Suppressor macrophage treated with lipopolysaccharide for 1 hour (primary cell): Measurements from ENCODE around the gene EXOSC2.
A peak's percentile ranks its signal among the peaks of the same experiment; 100 is the strongest.
"Not testable (repeated sequence)": the region's sequence is repeated elsewhere in the genome, so short reads cannot be mapped to it uniquely, and the experiment has no call there.

ENCODE experiments used
- DNase-seq, 3 donors: peaks; one replicate each; pipeline ENCODE4 v3.0.0-alpha.2; 2020 to 2022

The EXOSC2 gene

GRCh38 chr9:130668196-130668595 is 25.4 kb upstream of the EXOSC2 start:
- DNase-seq: no peak

- no peak for DNase-seq
Observed at GRCh38 chr9:130668659-130669058, 24.9 kb upstream of the EXOSC2 start.

- DNase-seq: no peak
Observed at GRCh38 chr9:130669965-130670364, 23.6 kb upstream of the EXOSC2 start.

- no peak for DNase-seq
Observed at GRCh38 chr9:130670644-130671043, 22.9 kb upstream of the EXOSC2 start.

- DNase-seq: no peak
Observed at GRCh38 chr9:130672466-130672865, 21.1 kb upstream of the EXOSC2 start.

- no peak for DNase-seq
Observed at GRCh38 chr9:130672933-130673615, 20.5 kb upstream of the EXOSC2 start.

GRCh38 chr9:130675396-130675795 is 18.2 kb upstream of the EXOSC2 start:
- no peak for DNase-seq

- DNase-seq: no peak
Observed at GRCh38 chr9:130677252-130677651, 16.3 kb upstream of the EXOSC2 start.

- DNase-seq: peak; percentile 87 to 94 (median 94)
Observed at GRCh38 chr9:130680836-130681768, 12.5 kb upstream of the EXOSC2 start.

- DNase-seq: no peak
Observed at GRCh38 chr9:130681769-130682420, 11.7 kb upstream of the EXOSC2 start.

- peak; percentile 91 to 94 (median 93) for DNase-seq
Observed at GRCh38 chr9:130682421-130683121, 11.0 kb upstream of the EXOSC2 start.

- no peak for DNase-seq
Observed at GRCh38 chr9:130685104-130685503, 8.5 kb upstream of the EXOSC2 start.

GRCh38 chr9:130685945-130686344 is 7.6 kb upstream of the EXOSC2 start:
- not testable (repeated sequence) for DNase-seq

GRCh38 chr9:130687615-130688014 is 6.0 kb upstream of the EXOSC2 start:
- no peak for DNase-seq

GRCh38 chr9:130688072-130688471 is 5.5 kb upstream of the EXOSC2 start:
- DNase-seq: no peak

- DNase-seq: no peak
Observed at GRCh38 chr9:130689572-130689936, 4.0 kb upstream of the EXOSC2 start.

GRCh38 chr9:130689937-130690700 is 3.5 kb upstream of the EXOSC2 start:
- DNase-seq: peak in 1 of 3 donors; percentile 30

GRCh38 chr9:130692321-130692720 is 1.3 kb upstream of the EXOSC2 start:
- no peak for DNase-seq

- no peak for DNase-seq
Observed at GRCh38 chr9:130693101-130693425, 517 bp upstream of the EXOSC2 start.

- DNase-seq: peak in 1 of 3 donors; percentile 45
Observed at GRCh38 chr9:130694205-130694604, 625 bp downstream of the EXOSC2 start.

GRCh38 chr9:130696139-130696650 is 2.6 kb downstream of the EXOSC2 start:
- no peak for DNase-seq

- DNase-seq: no peak
Observed at GRCh38 chr9:130696996-130697395, 3.4 kb downstream of the EXOSC2 start.
